Ammon's horn (tissue), 1 donor: Measurements from ENCODE around the gene SYNGR3.
A peak's percentile ranks its signal among the peaks of the same experiment; 100 is the strongest.

ENCODE experiments used
- DNase-seq: peaks from one replicate; pipeline ENCODE4 v3.0.0-alpha.2; 2016; ENCODE audit warnings: low spot score

Gene SYNGR3

DNA sequence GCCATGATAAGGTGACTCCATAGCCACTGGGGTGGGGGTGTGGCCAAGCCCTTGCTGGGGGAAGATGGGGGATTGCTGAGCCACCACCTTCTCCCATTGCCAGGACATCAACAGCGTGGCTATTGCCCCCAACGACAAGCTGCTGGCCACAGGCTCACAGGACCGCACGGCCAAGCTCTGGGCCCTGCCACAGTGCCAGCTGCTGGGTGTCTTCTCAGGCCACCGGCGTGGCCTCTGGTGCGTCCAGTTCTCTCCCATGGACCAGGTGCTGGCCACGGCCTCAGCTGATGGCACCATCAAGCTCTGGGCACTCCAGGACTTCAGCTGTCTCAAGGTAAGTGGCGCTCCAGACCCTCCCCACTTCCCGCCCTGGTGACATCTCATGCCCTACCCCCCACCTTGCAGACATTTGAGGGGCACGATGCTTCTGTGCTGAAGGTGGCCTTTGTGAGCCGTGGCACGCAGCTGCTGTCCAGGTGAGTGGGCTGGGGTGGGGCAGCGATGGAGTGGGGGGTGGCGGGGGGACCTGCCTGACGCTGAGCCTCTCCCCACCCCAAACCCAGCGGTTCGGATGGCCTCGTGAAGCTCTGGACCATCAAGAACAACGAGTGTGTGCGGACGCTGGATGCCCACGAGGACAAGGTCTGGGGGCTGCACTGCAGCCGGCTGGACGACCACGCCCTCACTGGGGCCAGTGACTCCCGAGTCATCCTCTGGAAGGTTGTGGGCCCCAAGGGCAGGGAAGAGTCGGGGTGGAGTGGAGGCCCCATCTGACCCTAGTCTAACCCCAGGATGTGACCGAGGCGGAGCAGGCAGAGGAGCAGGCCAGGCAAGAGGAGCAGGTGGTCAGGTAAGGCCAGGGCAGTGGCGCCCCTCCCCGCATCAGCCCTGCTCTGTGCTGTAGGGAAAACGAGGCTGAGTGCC, 12.6 kb upstream of the SYNGR3 start:
- no peak for DNase-seq

- DNase-seq: no peak
Measured at GRCh38 chr16:1977875-1978268, 11.9 kb upstream of the SYNGR3 start.

GRCh38 chr16:1978476-1979120, 11.2 kb upstream of the SYNGR3 start:
- no peak for DNase-seq

- DNase-seq: no peak
Measured at GRCh38 chr16:1979271-1980029, 10.3 kb upstream of the SYNGR3 start.

DNA sequence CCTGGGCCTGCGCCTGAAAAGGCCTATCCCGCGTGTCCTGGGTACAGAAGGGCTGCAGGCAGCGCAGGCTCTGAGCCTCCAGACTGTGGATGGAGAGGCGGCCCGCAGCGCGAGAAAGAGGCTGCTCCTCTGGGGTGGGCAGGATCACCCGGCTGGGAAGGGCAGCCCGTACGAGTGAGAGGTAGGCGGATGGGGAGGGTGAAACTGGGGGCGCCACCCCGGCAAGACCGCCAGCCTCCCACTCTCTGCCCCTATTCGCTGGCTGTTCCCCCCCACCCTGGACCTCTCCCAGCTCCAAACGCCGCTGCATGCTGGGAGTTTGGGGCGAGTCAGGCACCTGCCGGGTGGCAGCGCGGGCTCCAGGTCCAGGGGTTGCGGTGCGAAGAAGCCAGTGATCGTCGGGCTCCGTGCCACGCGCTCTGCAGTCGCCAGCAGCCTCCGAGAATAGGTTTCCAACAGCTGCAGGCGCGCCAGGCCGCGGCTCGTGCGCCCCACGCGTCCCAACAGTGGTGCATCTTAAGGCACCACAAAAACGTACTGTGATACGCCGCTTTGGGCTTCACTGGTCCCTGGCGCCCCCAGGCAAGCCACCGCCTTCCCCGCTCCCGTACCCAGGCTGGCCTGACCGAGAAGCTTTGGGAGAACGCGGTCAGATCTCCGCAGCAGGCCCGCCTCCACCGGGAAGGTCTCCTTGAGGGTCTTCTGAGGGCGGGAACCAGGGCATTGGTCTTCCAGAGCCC, 9.6 kb upstream of the SYNGR3 start:
- DNase-seq: no peak

DNA sequence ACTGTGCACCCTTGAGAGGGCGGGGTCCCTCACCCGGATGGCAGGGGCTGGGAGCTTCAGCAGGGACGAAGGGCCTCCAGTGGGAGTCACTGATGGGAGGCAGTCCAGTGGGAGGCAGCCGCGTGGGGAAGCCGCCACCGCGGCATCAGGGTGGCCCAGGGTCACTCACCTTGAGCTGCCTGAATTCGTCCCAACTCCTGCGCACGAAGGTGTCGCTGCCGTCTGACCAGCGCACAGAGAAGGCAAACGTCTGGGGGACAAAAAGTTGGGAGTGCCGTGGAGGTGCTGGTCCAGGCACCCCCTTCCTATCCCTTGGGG, 9.0 kb upstream of the SYNGR3 start:
- DNase-seq: no peak

GRCh38 chr16:1981398-1981836, 8.4 kb upstream of the SYNGR3 start, which contains the start of gene NOXO1:
Gene NOXO1 (minus strand): TSS chr16:1981469. CDS start chr16:1981179, 290 bp downstream.
- DNase-seq: no peak

DNA sequence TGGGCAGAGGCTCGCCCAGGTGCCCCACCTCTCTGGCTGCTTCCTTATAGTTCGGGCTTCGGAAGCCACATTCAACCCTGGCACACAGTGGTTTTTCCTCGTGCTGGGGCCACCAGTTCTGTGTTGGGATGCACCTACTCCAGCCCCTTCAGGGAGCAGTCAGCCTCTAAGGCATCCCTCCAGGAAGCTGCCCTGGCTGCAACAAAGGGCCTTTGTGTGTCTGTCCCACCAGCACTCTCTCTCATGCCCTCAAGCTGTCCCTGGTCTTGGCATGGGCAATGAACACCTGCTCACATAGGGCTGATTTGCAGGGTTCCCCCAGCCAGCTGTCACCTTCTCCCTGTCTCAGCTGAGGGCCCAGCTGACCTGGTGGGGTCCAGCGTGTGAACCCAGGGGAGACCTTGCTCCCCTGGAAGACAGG, 7.7 kb upstream of the SYNGR3 start:
- peak; percentile 65 for DNase-seq

DNA sequence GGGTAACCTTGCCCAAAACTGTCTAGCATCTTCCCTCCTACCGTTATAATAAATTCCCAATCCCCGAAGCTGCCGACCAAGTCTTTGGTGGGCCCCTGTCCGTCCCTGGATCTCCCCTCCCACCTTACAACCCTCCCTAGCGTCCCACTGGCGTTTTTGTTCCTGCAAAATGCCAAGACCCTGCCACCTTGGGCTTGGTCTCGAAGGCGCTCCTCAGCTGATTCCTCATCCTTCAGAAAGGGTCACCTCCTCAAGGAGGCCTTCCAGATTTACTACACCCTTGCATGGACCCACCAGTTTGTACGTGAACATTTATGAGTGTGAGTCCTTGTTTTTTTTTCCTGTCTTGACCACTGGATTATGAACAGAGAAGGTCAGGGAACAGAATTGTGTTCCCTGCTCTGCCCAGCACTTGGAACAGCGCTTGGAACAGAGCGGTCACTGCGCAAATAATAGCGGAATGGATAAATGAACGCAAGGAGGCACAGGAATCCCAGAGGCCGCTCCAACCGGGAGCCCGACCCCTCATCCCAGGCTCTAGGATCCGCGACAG, 6.7 kb upstream of the SYNGR3 start:
- DNase-seq: no peak

DNA sequence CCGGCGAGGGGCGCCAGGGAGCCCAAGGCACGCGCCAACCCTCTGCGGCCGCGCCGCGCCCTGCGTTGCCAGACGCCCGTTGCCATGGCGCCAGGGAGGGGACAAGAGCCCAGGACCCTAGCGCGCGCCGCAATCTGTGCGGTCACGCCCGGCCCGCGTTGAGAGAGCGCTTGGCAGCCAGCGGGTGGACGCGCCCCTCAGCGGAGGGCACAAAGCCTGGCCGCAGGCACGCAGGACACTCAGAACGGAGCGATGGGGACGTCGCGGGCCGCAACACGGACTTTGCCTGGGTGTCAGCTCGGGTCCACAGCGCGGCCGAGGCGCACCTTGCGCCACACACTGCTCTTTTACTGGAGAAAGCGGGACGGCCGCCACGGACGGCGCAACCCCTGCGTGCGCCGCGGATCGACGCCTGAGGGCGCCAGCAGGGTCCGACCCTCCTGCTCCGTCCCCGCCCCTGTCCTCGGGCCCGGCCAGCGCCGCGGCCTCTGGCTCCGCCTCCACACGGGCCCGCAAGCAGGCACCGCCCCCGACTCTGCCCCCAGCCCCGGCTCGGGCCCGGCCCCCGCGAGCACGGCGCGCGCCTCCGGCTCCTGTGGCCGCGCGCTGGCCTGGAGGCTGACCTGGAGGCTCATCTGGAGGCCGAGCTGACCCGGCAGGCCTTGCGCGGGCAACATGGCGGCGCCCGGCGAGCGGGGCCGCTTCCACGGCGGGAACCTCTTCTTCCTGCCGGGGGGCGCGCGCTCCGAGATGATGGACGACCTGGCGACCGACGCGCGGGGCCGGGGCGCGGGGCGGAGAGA, 6.0 kb upstream of the SYNGR3 start, which contains the start of gene GFER:
GFER (plus strand) TSS at position 650 of the 803 bp plus-strand sequence; CDS start at position 676, 26 bp downstream.
- peak; percentile 91 for DNase-seq

DNA sequence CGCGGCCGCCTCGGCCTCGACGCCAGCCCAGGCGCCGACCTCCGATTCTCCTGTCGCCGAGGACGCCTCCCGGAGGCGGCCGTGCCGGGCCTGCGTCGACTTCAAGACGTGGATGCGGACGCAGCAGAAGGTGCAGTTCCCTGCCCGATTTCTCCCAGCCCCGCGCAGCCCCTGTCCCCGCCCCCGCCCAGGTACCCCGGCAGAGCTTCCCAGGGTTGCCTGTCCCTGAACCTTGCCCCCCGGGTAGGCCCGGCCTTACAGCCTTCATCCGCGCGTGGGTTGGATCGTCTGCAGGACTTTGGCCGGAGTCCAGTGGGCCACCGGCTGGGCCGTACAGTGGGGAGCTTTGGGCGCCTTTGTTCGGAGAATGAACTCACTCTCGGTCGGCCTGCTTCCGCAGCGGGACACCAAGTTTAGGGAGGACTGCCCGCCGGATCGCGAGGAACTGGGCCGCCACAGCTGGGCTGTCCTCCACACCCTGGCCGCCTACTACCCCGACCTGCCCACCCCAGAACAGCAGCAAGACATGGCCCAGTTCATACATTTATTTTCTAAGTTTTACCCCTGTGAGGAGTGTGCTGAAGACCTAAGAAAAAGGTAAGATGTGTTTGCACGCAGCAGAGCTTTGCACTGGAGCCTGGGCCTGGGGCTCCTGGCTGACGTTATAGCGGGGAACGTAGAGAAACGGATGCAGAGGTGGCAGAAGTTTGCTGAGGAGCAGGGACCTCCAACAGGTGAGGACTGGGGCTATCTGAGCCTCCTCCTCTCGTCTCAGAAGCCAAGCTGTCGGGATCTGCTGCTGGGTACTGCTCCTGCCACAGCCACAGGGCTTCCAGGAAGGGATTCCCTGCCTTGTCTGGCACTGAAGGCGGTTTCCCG, 5.2 kb upstream of the SYNGR3 start:
- DNase-seq: no peak

- no peak for DNase-seq
Measured at GRCh38 chr16:1985466-1986150, 4.2 kb upstream of the SYNGR3 start.

GRCh38 chr16:1987198-1987597, 2.6 kb upstream of the SYNGR3 start:
- DNase-seq: no peak

GRCh38 chr16:1990101-1990350, 256 bp downstream of the SYNGR3 start:
- no peak for DNase-seq

- DNase-seq: no peak
Measured at GRCh38 chr16:1990351-1991134, 773 bp downstream of the SYNGR3 start.

GRCh38 chr16:1991135-1991551, 1.4 kb downstream of the SYNGR3 start:
- no peak for DNase-seq

DNA sequence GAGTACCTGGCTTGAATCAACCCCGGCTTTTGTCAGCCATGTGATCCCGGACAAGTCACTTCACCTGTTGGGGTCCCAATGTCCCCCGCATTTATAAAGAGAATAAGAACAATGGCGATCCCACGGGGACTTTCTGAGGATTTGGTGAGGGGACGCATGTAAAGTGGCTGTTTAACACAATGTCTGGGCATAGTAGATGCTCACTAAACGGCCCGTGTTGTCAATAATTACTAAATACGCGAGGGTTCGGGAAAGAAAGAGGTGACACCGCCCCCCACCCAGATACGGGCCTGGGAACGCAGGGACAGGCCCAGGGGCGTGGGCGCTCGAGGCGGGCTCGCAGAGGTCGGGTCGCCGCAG, 1.8 kb downstream of the SYNGR3 start:
- DNase-seq: no peak

DNA sequence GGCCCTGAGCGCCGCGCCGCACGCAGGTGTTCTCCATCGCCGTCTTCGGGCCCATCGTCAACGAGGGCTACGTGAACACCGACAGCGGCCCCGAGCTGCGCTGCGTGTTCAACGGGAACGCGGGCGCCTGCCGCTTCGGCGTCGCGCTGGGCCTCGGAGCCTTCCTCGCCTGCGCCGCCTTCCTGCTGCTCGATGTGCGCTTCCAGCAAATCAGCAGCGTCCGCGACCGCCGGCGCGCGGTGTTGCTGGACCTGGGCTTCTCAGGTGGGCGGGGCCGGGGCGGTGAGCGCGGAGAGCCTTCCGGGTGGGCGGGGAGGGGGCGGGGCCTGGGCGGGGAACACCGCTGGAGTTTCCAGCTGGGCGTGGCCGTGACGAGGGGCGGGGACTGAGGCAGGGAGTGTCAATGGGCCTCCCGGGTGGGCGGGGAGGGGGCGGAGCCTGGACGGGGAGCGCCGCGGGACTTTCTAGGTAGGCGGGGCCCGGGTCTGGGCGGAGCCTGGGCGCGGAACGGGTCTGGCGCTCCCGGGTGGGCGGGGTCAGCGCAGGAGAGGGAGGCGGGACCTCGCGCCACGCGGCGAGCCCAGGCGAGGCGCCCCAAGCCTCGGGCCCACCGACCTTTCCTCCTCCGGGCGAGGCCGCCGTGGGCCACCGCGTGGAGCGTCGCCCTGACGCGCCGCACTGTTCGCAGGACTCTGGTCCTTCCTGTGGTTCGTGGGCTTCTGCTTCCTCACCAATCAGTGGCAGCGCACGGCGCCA, 2.4 kb downstream of the SYNGR3 start:
- peak; percentile 83 for DNase-seq
